ENCODE data around the gene NRDC.
"Not testable (repeated sequence)": the region's sequence is repeated elsewhere in the genome, so short reads cannot be mapped to it uniquely, and the experiment has no call there.

Gene NRDC

GRCh38 chr1:51843948-51844347, 34.6 kb downstream of the NRDC start:
- no peak for DNase-seq (ENCODE audit: low read depth in 3 of 3)

GRCh38 chr1:51842261-51842660, 36.3 kb downstream of the NRDC start:
- no peak for DNase-seq (ENCODE audit: low read depth in 3 of 3)

- no peak for DNase-seq (ENCODE audit: low read depth in 3 of 3)
These were observed 37.6 kb downstream of the NRDC start for GRCh38 chr1:51840743-51841461.

GRCh38 chr1:51840182-51840581, 38.3 kb downstream of the NRDC start:
- no peak for DNase-seq (ENCODE audit: low read depth in 3 of 3)

- no peak for DNase-seq (ENCODE audit: low read depth in 3 of 3)
These were observed 39.4 kb downstream of the NRDC start for GRCh38 chr1:51839094-51839493.

- DNase-seq (ENCODE audit: low read depth in 3 of 3) = no peak
These were observed 41.3 kb downstream of the NRDC start for GRCh38 chr1:51837243-51837642.

- DNase-seq (ENCODE audit: low read depth in 3 of 3) = no peak
These were observed 44.8 kb downstream of the NRDC start for GRCh38 chr1:51833700-51834099.

- DNase-seq (ENCODE audit: low read depth in 3 of 3) = no peak
These were observed 49.5 kb downstream of the NRDC start for GRCh38 chr1:51829058-51829457.

- no peak for DNase-seq (ENCODE audit: low read depth in 3 of 3)
These were observed 58.7 kb downstream of the NRDC start for GRCh38 chr1:51819810-51820209.

- DNase-seq (ENCODE audit: low read depth in 3 of 3) = not testable (repeated sequence)
These were observed 59.5 kb downstream of the NRDC start for GRCh38 chr1:51819021-51819420.

GRCh38 chr1:51818487-51818886, 60.0 kb downstream of the NRDC start:
- no peak for DNase-seq (ENCODE audit: low read depth in 3 of 3)

GRCh38 chr1:51814513-51814912, 64.0 kb downstream of the NRDC start:
- DNase-seq (ENCODE audit: low read depth in 3 of 3) = no peak

- DNase-seq (ENCODE audit: low read depth in 3 of 3) = no peak
These were observed 79.2 kb downstream of the NRDC start for GRCh38 chr1:51799372-51799771.

- no peak for DNase-seq (ENCODE audit: low read depth in 3 of 3)
These were observed 83.7 kb downstream of the NRDC start for GRCh38 chr1:51794868-51795267.

GRCh38 chr1:51794260-51794659, 84.3 kb downstream of the NRDC start:
- no peak for DNase-seq (ENCODE audit: low read depth in 3 of 3)

- DNase-seq (ENCODE audit: low read depth in 3 of 3) = no peak
These were observed 85.7 kb downstream of the NRDC start for GRCh38 chr1:51792864-51793263.

- no peak for DNase-seq (ENCODE audit: low read depth in 3 of 3)
These were observed 86.6 kb downstream of the NRDC start for GRCh38 chr1:51791888-51792287.

- no peak for DNase-seq (ENCODE audit: low read depth in 3 of 3)
These were observed 88.1 kb downstream of the NRDC start for GRCh38 chr1:51790385-51790784.

GRCh38 chr1:51789342-51789741, 89.2 kb downstream of the NRDC start:
- DNase-seq (ENCODE audit: low read depth in 3 of 3) = no peak

- no peak for DNase-seq (ENCODE audit: low read depth in 3 of 3)
These were observed 89.6 kb downstream of the NRDC start for GRCh38 chr1:51788938-51789337.

- no peak for DNase-seq (ENCODE audit: low read depth in 3 of 3)
These were observed 93.5 kb downstream of the NRDC start for GRCh38 chr1:51784997-51785421.

- DNase-seq (ENCODE audit: low read depth in 3 of 3) = no peak
These were observed 97.6 kb downstream of the NRDC start for GRCh38 chr1:51780927-51781326.

- no peak for DNase-seq (ENCODE audit: low read depth in 3 of 3)
These were observed 102.1 kb downstream of the NRDC start for GRCh38 chr1:51776408-51776807.

GRCh38 chr1:51768971-51769588, 109.4 kb downstream of the NRDC start:
- DNase-seq (ENCODE audit: low read depth in 3 of 3) = no peak

All from stimulated activated CD4-positive, alpha-beta T cell treated with anti-CD3 and anti-CD28 coated beads, TNF-alpha, amount 100 ng/mL, for 4 hours (primary cell).